Common myeloid progenitor, CD34-positive (primary cell): ENCODE data around the gene CAMTA1.

Source experiments
- CTCF ChIA-PET: fragments of 350-600 bp; sonication (Branson Sonifier 250); formaldehyde crosslinking; loops from one replicate; lab custom pipeline; 2021; ENCODE audit warnings: antibody characterized with exemption; lab: Charles Lee
- POLR2A ChIA-PET: fragments of 350-600 bp; sonication (Branson Sonifier 250); formaldehyde crosslinking; loops from one replicate; lab custom pipeline; 2021; ENCODE audit warnings: antibody characterized with exemption; lab: Charles Lee
- DNase-seq, 3 donors: peaks; one replicate each; pipeline versions ENCODE4 v3.0.0 to v3.0.0-alpha.2; 2013
- H3K27ac ChIP-seq, 2 experiments: 1 replicate in 1 of 2; 2 replicates in 1 of 2; pipeline ENCODE4 v1.7.0; 2013; ENCODE audit warnings: inconsistent platforms in 2 of 2, low read length in 2 of 2, mild to moderate bottlenecking in 2 of 2, low read depth in 1 of 2, moderate library complexity in 1 of 2; ENCODE audit not compliant: severe bottlenecking in 2 of 2, insufficient read depth in 1 of 2, poor library complexity in 1 of 2
- H3K27me3 ChIP-seq, 5 experiments: replicated peaks in 2 of 5; 1 replicate in 3 of 5; 2 replicates in 2 of 5; pipeline versions ENCODE4 v1.6.1 to v1.7.0; 2013; ENCODE audit warnings: low read length in 4 of 5, mild to moderate bottlenecking in 2 of 5, moderate library complexity in 2 of 5, inconsistent platforms in 1 of 5; ENCODE audit not compliant: insufficient read depth in 5 of 5, control insufficient read depth in 4 of 5
- H3K36me3 ChIP-seq, 4 experiments: 1 replicate in 2 of 4; 2 replicates in 2 of 4; pipeline versions ENCODE4 v1.6.1 to v1.7.0; 2013; ENCODE audit warnings: low read length in 3 of 4, control low read depth in 1 of 4, mild to moderate bottlenecking in 1 of 4; ENCODE audit not compliant: control insufficient read depth in 4 of 4, insufficient read depth in 4 of 4
- H3K4me1 ChIP-seq, 4 experiments: 1 replicate in 3 of 4; 2 replicates in 1 of 4; pipeline versions ENCODE4 v1.6.1 to v1.7.1; 2013; ENCODE audit warnings: low read length in 3 of 4, mild to moderate bottlenecking in 3 of 4, control low read depth in 1 of 4, inconsistent platforms in 1 of 4, moderate library complexity in 1 of 4; ENCODE audit not compliant: control insufficient read depth in 4 of 4, insufficient read depth in 4 of 4; ENCODE audit errors: control extremely low read depth in 1 of 4
- H3K4me3 ChIP-seq, 7 experiments: 1 replicate in 4 of 7; 2 replicates in 3 of 7; pipeline versions ENCODE4 v1.5.1 to v1.7.0; 2013; ENCODE audit warnings: mild to moderate bottlenecking in 7 of 7, low read length in 6 of 7, moderate library complexity in 6 of 7, inconsistent platforms in 2 of 7, low read depth in 2 of 7, control low read depth in 1 of 7; ENCODE audit not compliant: insufficient read depth in 4 of 7, control insufficient read depth in 1 of 7; ENCODE audit errors: extremely low read depth in 1 of 7
- H3K9me3 ChIP-seq, 5 experiments: 1 replicate in 4 of 5; 2 replicates in 1 of 5; pipeline versions ENCODE4 v1.6.1 to v1.7.1; 2013; ENCODE audit warnings: low read length in 4 of 5, mild to moderate bottlenecking in 2 of 5, inconsistent platforms in 1 of 5, low read depth in 1 of 5, moderate library complexity in 1 of 5; ENCODE audit not compliant: control insufficient read depth in 4 of 5, insufficient read depth in 2 of 5; ENCODE audit errors: control extremely low read depth in 1 of 5
- WGBS: methylation state at CpG from one replicate; pipeline ENCODE4 v1.1.5; 2013; ENCODE audit not compliant: insufficient coverage; 5-methylcytosine and 5-hydroxymethylcytosine counted together

CAMTA1 gene

DNA sequence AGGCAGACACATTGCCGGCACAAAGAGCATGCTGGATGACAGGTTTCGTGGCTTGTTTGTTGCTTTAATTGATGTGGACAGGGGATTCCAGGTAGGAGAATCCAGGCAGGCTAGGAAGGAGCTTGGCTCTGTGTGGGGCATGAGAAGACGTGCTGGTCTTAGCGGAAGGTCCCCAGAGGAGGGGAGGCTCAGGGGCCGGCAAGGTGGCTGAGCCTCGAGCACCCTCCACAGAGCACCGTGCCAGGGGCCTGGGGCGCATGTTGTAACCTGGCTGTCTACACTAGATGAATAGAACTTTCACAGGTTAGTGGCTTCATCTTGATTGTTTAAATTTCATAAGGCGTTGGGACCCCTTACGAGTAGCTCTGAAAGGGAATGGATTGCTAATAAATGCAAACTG is 223.1 kb downstream of the CAMTA1 start:
- no peaks in the 10 kb centered on the region for H3K9me3 ChIP-seq
- WGBS, result 95% methylated on average over 8 of the region's 10 CpGs
- H3K27me3 ChIP-seq, result peaks cover 0 to 4% (median 0%) of the 10 kb centered on the region in 5 experiments
- no peak overlapping the region for H3K4me3 ChIP-seq
- no peaks in the 10 kb centered on the region for H3K36me3 ChIP-seq
- ChIA-PET CTCF (no interaction called here), POLR2A (no interaction called here)
- no peak overlapping the region for H3K27ac ChIP-seq
- H3K4me1 ChIP-seq, result no peaks in the 10 kb centered on the region
- DNase-seq, result no peak

DNA sequence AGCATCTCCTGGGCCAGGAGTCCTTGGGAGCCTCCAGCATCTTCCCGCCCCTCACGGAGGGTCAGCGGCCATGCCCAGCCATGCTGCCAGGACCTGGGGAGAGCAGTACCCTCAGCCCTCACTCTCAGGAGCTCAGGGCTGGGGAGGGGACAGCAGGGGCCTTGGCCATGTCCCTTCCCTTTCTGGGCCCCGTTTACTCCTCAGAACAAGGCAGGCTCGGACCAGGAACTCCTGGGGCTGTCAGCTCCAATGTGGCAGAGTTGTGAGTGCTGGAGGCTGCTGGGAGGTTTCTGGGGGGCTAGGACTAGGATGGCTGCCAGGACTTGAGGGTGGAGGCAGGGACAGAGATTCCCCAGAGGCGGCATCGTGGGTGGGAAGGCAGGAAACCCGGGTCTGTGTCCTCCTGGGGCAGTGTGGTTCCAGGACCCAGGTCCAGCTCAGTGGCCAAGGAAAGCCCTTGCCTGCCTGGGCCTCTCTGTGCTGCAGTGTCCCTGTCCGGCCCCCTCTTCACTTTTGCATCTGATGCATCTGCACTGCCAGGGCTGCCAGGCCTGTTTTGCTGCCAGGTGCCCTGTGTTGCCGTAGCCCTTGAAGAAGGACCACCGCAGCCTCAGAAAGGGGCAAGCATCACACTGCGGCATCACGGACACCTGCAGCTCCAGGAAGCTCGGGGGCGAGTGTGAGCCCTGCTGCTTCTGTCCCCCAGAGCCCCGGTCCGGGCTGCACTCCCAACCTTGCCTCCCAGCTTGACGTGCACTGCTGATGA is 223.9 kb downstream of the CAMTA1 start:
- POLR2A ChIA-PET, result no interaction called here
- Histone ChIP-seq H3K36me3 (no peaks in the 10 kb centered on the region), H3K4me1 (no peaks in the 10 kb centered on the region), H3K27ac (no peak overlapping the region), H3K4me3 (no peak overlapping the region), H3K9me3 (no peaks in the 10 kb centered on the region), H3K27me3 (peaks cover 0 to 4% (median 0%) of the 10 kb centered on the region in 5 experiments)
- CTCF ChIA-PET, result no interaction called here
- WGBS, result 96% methylated on average over 16 of the region's 18 CpGs
- no peak for DNase-seq

- POLR2A ChIA-PET, result no interaction called here
- no peaks in the 10 kb centered on the region for H3K9me3 ChIP-seq
- H3K36me3 ChIP-seq, result no peaks in the 10 kb centered on the region
- CTCF ChIA-PET, result interaction anchor here (2.3 kb wide), 1 partner anchor 32 kb away, joined by 8 read pairs; no protein-coding TSS in a partner anchor
- 91% methylated on average over 14 of the region's 16 CpGs for WGBS
- peaks cover 0 to 1% (median 0%) of the 10 kb centered on the region in 4 experiments for H3K4me1 ChIP-seq
- DNase-seq, result no peak
- no peak overlapping the region for H3K27ac ChIP-seq
- peaks cover 0 to 4% (median 0%) of the 10 kb centered on the region in 5 experiments for H3K27me3 ChIP-seq
- H3K4me3 ChIP-seq, result no peak overlapping the region
These were observed 224.7 kb downstream of the CAMTA1 start for GRCh38 chr1:7009741-7010525.

DNA sequence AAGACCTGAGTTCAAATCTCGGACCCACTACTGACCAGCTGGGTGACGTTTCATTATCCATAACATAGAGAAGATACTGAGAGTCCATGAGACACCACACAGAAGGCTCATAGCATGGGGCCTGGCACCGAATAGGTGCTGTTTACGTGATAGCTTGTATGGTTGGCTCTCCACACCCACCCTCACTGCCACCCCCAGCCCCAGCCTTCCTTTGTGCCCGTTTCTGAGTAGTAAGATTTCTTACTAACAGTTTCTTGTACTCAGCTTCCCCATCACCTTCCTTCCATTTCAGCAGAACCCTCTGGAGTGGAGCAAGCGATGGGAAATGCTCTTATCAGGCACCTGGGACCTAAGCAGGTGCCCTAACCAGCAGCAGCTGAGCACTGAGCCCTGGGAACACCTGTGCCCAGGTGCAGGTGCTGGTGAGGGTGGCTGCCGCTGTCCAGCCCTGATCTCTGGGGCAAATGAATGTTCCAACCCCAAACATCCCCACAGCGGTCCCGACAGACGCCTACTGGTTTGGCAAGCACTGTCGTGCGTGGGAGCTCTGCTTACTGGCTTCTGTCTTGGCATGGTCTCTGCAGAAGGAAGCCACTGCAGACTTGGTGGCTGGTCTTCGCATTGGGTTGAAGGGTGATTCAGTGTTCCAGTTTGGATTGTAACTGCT is 225.4 kb downstream of the CAMTA1 start:
- no peaks in the 10 kb centered on the region for H3K36me3 ChIP-seq
- H3K9me3 ChIP-seq, result no peaks in the 10 kb centered on the region
- DNase-seq, result no peak
- H3K27ac ChIP-seq, result no peak overlapping the region
- ChIA-PET POLR2A (no interaction called here), CTCF (interaction anchor here (2.3 kb wide), 1 partner anchor 32 kb away, joined by 8 read pairs; no protein-coding TSS in a partner anchor)
- WGBS, result 90% methylated on average over 13 of the region's 13 CpGs
- no peak overlapping the region for H3K4me3 ChIP-seq
- H3K4me1 ChIP-seq, result peaks cover 0 to 7% (median 5%) of the 10 kb centered on the region in 4 experiments
- H3K27me3 ChIP-seq, result peaks cover 0 to 4% (median 0%) of the 10 kb centered on the region in 5 experiments

DNA sequence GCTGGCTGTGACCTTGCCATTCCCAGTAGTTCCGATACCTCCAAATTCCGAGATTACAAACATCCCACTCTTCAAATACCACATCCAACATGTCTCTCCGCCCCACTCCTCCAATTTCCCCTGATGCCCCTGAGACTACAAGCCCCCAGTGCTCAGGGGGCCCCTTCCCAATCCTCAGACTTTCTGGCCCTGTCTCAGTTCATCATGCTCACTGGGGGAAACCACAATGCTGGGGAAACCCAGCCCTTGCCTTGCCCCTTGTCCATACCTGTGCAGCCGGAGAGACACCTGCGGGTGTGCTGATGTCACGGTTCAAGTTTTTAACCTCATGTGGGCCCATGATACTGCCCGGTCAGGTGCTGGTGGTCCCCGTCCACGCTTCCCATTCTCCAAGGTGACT is 226.6 kb downstream of the CAMTA1 start:
- H3K27ac ChIP-seq, result no peak overlapping the region
- DNase-seq, result no peak
- H3K27me3 ChIP-seq, result peaks cover 0 to 2% (median 0%) of the 10 kb centered on the region in 5 experiments
- ChIA-PET POLR2A (no interaction called here), CTCF (interaction anchor here (2.3 kb wide), 1 partner anchor 31 kb away, joined by 8 read pairs; no protein-coding TSS in a partner anchor)
- peaks cover 0 to 9% (median 6%) of the 10 kb centered on the region in 4 experiments for H3K4me1 ChIP-seq
- no peak overlapping the region for H3K4me3 ChIP-seq
- H3K36me3 ChIP-seq, result no peaks in the 10 kb centered on the region
- WGBS, result 93% methylated on average over 8 of the region's 9 CpGs
- no peaks in the 10 kb centered on the region for H3K9me3 ChIP-seq

DNA sequence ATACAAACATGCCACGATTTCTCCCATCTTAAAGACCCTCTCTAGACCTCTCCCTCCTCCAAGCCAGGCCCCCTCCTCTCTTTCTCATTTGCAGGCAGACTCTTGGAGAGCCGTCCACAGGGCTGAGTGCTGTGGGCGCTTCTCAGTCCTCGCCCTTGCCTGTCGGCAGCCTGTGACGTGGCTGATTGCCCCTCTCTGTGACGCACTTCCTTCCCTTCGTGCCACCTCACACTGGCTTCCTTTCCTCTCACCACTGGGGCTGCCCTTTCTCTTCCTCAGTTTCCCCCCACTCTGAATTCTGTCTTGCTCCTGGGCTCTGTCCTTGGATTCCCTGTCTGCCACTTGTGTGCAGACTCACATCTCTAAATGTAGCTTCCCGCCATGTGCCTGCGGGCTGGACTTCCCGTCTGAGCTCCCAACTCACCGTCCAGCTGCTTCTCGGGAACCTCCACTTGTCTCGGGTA is 227.2 kb downstream of the CAMTA1 start:
- H3K9me3 ChIP-seq, result no peaks in the 10 kb centered on the region
- peaks cover 0 to 2% (median 0%) of the 10 kb centered on the region in 5 experiments for H3K27me3 ChIP-seq
- H3K4me3 ChIP-seq, result no peak overlapping the region
- H3K27ac ChIP-seq, result no peak overlapping the region
- POLR2A ChIA-PET, result no interaction called here
- no peak for DNase-seq
- peaks cover 0 to 9% (median 6%) of the 10 kb centered on the region in 4 experiments for H3K4me1 ChIP-seq
- no peaks in the 10 kb centered on the region for H3K36me3 ChIP-seq
- 88% methylated on average over 14 of the region's 14 CpGs for WGBS
- CTCF ChIA-PET, result no interaction called here
